Keratinocyte (primary cell): ENCODE results near the gene TRIM10.

Experiments
- EZH2 ChIP-seq: IDR thresholded peaks from one replicate; pipeline ENCODE4 v1.6.1; 2012; ENCODE audit warnings: inconsistent platforms, mild to moderate bottlenecking, low read length, moderate library complexity
- TF ChIP-seq, protein P1 (sequence below), 3 experiments: IDR thresholded peaks in 1 of 3; conservative IDR thresholded peaks in 1 of 3; optimal IDR thresholded peaks in 1 of 3; 2 replicates in 2 of 3; 3 replicates in 1 of 3; pipeline versions ENCODE3 to v1.5.1; 2011; ENCODE audit warnings: low read length in 3 of 3, mild to moderate bottlenecking in 3 of 3, moderate library complexity in 2 of 3, control low read depth in 1 of 3, inconsistent platforms in 1 of 3; ENCODE audit not compliant: insufficient read depth in 2 of 3; ENCODE audit errors: extremely low read depth in 1 of 3

DNA sequence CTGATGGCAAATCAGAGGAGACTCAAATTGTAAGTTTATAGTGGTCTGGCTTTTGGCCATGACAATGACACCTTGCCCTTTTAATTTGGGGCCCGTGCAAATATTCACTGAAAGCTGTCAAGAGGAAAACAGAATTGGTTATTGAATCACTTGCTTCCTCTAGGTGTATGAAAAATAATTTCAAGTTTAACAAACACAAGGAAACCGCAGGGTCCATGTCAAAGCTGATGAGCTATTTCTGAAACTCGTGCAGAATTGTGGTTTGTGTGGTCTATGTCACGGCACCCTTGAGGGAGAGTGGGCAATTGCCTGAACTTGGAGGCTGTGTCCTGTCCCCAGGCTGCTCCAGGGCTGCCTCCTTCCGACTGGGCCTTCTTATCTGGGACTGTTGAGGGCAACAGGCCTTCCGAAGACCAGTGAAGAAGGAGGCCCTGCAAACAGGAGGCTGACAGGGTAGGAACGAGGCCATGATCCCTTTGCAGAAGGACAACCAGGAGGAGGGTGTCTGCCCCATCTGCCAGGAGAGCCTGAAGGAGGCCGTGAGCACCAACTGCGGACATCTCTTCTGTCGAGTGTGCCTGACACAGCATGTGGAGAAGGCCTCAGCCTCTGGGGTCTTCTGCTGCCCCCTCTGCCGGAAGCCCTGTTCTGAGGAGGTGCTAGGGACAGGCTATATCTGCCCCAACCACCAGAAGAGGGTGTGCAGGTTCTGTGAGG, 24.3 kb downstream of the TRIM10 start:
- TF ChIP-seq, protein P1, sequence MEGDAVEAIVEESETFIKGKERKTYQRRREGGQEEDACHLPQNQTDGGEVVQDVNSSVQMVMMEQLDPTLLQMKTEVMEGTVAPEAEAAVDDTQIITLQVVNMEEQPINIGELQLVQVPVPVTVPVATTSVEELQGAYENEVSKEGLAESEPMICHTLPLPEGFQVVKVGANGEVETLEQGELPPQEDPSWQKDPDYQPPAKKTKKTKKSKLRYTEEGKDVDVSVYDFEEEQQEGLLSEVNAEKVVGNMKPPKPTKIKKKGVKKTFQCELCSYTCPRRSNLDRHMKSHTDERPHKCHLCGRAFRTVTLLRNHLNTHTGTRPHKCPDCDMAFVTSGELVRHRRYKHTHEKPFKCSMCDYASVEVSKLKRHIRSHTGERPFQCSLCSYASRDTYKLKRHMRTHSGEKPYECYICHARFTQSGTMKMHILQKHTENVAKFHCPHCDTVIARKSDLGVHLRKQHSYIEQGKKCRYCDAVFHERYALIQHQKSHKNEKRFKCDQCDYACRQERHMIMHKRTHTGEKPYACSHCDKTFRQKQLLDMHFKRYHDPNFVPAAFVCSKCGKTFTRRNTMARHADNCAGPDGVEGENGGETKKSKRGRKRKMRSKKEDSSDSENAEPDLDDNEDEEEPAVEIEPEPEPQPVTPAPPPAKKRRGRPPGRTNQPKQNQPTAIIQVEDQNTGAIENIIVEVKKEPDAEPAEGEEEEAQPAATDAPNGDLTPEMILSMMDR (optimal IDR thresholded peaks at IDR 0.05 in 1 of 3, IDR thresholded peaks at IDR 0.05 in 1 of 3, conservative IDR thresholded peaks at IDR 0.05 in 1 of 3; ENCODE audit: extremely low read depth in 1 of 3, insufficient read depth in 2 of 3, low read length in 3 of 3): no peak
- no peak for TF ChIP-seq EZH2
